ENCODE results near the gene ZNF205. TPM values are rescaled to one million over a fixed set of nuclear protein-coding genes. Genes with fewer than 3 reads are reported as not detected.
"Not testable (repeated sequence)": the region's sequence is repeated elsewhere in the genome, so short reads cannot be mapped to it uniquely, and the experiment has no call there.

Gene ZNF205
- total RNA-seq, 1 donor from 2014 or later, result 23.9 TPM

DNA sequence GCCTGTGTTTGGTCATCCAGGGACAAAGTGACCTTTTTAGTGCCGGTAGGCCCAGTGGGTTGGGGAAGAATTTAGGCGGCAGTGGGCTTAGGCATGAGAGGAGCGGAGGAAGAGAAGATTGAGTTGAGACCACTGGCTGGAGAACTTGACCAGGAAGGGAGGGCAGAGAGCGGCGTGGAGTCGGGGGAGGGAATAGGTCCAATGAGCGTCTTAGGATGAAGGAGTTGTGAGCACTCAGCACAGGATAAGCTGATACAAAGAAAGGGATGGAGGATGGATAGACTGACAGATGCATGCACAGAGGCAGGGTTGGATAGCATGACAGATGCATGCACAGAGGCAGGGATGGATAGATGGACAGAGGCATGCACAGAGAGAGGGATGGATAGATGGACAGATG lies 38.9 kb upstream of the ZNF205 start:
- Mint-ChIP-seq H3K9me3 (ENCODE audit: low read depth) (no peaks in the 10 kb centered on the region), H3K36me3 (ENCODE audit: insufficient read depth) (no peaks in the 10 kb centered on the region), H3K4me3 (ENCODE audit: low read depth) (no peak overlapping the region), H3K4me1 (ENCODE audit: low read depth) (no peaks in the 10 kb centered on the region), H3K27ac (no peak overlapping the region), H3K27me3 (peaks cover 43% of the 10 kb centered on the region)
- TF ChIP-seq, protein P1, sequence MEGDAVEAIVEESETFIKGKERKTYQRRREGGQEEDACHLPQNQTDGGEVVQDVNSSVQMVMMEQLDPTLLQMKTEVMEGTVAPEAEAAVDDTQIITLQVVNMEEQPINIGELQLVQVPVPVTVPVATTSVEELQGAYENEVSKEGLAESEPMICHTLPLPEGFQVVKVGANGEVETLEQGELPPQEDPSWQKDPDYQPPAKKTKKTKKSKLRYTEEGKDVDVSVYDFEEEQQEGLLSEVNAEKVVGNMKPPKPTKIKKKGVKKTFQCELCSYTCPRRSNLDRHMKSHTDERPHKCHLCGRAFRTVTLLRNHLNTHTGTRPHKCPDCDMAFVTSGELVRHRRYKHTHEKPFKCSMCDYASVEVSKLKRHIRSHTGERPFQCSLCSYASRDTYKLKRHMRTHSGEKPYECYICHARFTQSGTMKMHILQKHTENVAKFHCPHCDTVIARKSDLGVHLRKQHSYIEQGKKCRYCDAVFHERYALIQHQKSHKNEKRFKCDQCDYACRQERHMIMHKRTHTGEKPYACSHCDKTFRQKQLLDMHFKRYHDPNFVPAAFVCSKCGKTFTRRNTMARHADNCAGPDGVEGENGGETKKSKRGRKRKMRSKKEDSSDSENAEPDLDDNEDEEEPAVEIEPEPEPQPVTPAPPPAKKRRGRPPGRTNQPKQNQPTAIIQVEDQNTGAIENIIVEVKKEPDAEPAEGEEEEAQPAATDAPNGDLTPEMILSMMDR (IDR thresholded peaks at IDR 0.05; ENCODE audit: unreplicated experiment), result no peak
- no peak for DNase-seq (ENCODE audit: low spot score, unreplicated experiment)

DNA sequence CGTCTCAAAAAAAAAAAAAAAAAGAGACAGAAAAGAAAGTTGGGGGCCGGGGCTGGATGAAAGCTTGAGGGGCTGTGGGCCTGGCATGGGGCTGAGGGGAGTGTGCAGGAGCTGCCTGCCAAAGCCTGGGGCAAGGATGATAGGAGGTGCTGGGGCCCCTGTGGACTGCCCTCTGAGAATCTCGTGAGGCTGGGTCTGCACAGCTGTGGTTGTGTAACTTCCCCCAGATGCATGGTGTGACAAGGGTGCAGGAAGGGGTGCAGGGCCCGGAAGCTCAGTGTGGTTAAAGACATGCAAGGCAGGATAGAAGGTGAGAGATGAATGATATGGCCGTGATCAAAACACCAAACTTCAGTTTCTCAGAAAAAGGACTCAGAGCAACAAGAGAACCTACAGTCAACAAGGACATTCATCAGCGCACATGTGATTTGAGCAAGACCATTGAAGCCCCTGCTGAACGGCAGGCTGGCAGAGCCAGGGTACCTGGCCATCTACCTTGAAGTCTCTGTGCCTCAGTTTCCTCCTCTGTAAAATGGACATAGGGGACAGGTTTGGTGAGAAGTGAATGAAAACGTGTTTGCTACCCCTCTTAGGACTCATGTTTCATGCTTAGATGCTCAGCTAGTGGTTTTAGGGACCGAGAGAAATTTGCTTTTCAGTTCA lies 37.4 kb upstream of the ZNF205 start:
- H3K27me3 Mint-ChIP-seq, result peaks cover 43% of the 10 kb centered on the region
- DNase-seq (ENCODE audit: low spot score, unreplicated experiment), result no peak

DNA sequence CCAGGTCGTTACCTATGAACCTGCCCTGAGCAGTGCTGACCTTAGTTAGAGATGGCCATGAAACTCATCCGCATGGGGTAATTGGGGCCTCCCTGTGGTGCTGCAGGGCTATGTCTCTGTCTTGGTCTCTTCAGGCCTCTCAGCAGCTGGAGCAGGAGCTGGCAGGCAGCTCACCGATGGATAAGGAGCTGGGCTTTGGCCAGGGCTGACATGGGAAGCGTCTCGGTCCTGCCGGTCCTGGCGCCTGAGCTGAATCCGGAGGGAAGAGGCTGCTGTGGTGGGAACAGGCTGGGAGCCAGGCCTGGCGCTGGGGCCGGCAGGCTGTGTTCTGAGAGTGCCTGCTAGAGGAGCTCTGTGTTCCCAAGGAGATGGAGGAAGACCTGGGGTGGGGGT lies 36.9 kb upstream of the ZNF205 start:
- Mint-ChIP-seq H3K9me3 (ENCODE audit: low read depth) (no peaks in the 10 kb centered on the region), H3K36me3 (ENCODE audit: insufficient read depth) (no peaks in the 10 kb centered on the region), H3K4me3 (ENCODE audit: low read depth) (no peak overlapping the region), H3K4me1 (ENCODE audit: low read depth) (no peaks in the 10 kb centered on the region), H3K27ac (no peak overlapping the region), H3K27me3 (peaks cover 43% of the 10 kb centered on the region)
- TF ChIP-seq, protein P1 (IDR thresholded peaks at IDR 0.05; ENCODE audit: unreplicated experiment), result no peak
- DNase-seq (ENCODE audit: low spot score, unreplicated experiment), result no peak

More for the DNA sequence above, 37.4 kb upstream of the ZNF205 start:
- TF ChIP-seq, protein P1 (IDR thresholded peaks at IDR 0.05; ENCODE audit: unreplicated experiment), result no peak
- Mint-ChIP-seq H3K9me3 (ENCODE audit: low read depth) (no peaks in the 10 kb centered on the region), H3K36me3 (ENCODE audit: insufficient read depth) (no peaks in the 10 kb centered on the region), H3K4me1 (ENCODE audit: low read depth) (no peaks in the 10 kb centered on the region), H3K27ac (no peak overlapping the region), H3K4me3 (ENCODE audit: low read depth) (no peak overlapping the region)

DNA sequence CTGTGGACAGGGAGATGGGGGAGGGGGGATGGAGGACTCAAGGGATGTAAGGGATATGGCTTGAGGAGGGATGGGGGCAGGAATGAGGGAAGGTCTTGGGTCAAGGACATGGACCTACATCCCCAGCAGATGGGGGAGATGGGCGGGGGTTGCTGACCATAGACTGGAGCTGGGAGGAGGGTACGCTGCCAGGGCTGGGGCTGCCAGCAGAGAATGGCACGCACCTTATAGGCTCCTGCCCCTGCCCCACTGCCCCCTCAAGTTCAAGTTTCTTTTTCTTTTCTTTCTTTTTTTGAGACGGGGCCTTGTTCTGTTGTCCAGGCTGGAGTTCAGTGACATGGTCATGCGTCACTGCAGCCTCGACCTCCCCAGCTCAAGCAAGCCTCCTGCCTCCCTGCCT lies 36.4 kb upstream of the ZNF205 start:
- not testable (repeated sequence) for DNase-seq (ENCODE audit: low spot score, unreplicated experiment); H3K4me1 Mint-ChIP-seq (ENCODE audit: low read depth); H3K27ac Mint-ChIP-seq; H3K9me3 Mint-ChIP-seq (ENCODE audit: low read depth); H3K36me3 Mint-ChIP-seq (ENCODE audit: insufficient read depth); H3K4me3 Mint-ChIP-seq (ENCODE audit: low read depth)
- H3K27me3 Mint-ChIP-seq, result peaks cover 47% of the 10 kb centered on the region

DNA sequence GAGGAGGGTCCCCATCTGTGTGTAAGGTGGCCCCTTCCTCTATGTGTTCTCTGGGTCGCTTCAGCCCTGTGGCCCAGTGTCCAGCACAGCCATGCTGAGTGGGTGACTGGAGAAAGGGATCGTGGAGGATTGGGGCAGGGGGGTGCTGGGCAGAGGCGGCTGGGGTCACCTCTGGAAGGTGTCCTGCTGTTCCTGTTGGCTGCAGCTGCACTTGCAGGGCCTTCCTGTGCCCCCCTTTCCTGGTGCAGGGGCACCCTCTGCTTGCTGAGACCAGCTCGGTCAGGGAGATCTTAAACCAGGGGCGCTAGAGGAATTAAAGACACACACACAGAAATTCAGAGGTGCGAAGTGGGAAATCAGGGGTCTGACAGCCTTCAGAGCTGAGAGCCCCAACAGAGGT lies 35.8 kb upstream of the ZNF205 start:
- H3K9me3 Mint-ChIP-seq (ENCODE audit: low read depth), result no peaks in the 10 kb centered on the region
- H3K4me3 Mint-ChIP-seq (ENCODE audit: low read depth), result no peak overlapping the region
- peaks cover 44% of the 10 kb centered on the region for H3K27me3 Mint-ChIP-seq
- TF ChIP-seq, protein P1 (IDR thresholded peaks at IDR 0.05; ENCODE audit: unreplicated experiment), result no peak
- no peak for DNase-seq (ENCODE audit: low spot score, unreplicated experiment)
- H3K36me3 Mint-ChIP-seq (ENCODE audit: insufficient read depth), result no peaks in the 10 kb centered on the region
- no peaks in the 10 kb centered on the region for H3K4me1 Mint-ChIP-seq (ENCODE audit: low read depth)
- H3K27ac Mint-ChIP-seq, result no peak overlapping the region

DNA sequence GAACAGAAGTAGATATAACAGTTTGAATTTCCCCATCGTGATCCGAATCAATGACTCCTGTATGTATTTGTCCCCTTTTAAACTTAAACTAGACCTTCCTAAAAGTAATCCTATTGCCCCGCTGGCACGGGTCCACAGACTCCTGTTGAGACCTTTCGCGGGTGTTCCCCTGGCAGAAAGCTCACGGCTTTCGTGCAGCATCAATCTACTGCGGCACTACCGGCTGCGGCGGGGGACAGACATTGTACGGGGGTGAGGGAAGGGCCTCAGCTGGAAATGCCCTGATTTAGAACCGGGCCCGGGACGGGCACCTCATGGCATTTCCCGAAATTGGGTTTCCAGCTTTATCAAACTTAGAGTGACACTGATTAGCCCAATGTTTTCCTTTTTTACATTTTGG lies 32.4 kb upstream of the ZNF205 start:
- H3K27me3 Mint-ChIP-seq, result peaks cover 22% of the 10 kb centered on the region
- no peaks in the 10 kb centered on the region for H3K4me1 Mint-ChIP-seq (ENCODE audit: low read depth)
- H3K27ac Mint-ChIP-seq, result no peak overlapping the region
- H3K9me3 Mint-ChIP-seq (ENCODE audit: low read depth), result no peaks in the 10 kb centered on the region
- TF ChIP-seq, protein P1 (IDR thresholded peaks at IDR 0.05; ENCODE audit: unreplicated experiment), result no peak
- no peak overlapping the region for H3K4me3 Mint-ChIP-seq (ENCODE audit: low read depth)
- DNase-seq (ENCODE audit: low spot score, unreplicated experiment), result no peak
- no peaks in the 10 kb centered on the region for H3K36me3 Mint-ChIP-seq (ENCODE audit: insufficient read depth)

DNA sequence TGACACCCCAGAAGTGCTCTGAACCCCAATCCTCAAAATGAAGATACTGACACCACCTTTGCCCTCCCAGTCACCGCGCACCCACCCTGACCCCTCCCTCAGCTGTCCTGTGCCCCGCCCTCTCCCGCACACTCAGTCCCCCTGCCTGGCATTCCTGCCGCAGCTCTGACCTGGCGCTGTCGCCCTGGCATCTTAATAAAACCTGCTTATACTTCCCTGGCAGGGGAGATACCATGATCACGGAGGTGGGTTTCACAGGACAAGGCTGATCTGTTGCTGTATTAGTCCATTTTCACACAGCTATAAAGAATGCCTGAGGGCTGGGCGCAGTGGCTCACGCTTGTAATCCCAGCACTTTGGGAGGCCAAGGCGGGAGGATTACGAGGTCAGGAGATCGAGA lies 30.4 kb upstream of the ZNF205 start:
- peaks cover 17% of the 10 kb centered on the region for H3K27me3 Mint-ChIP-seq
- H3K9me3 Mint-ChIP-seq (ENCODE audit: low read depth); H3K36me3 Mint-ChIP-seq (ENCODE audit: insufficient read depth); DNase-seq (ENCODE audit: low spot score, unreplicated experiment); H3K4me1 Mint-ChIP-seq (ENCODE audit: low read depth); H3K27ac Mint-ChIP-seq; H3K4me3 Mint-ChIP-seq (ENCODE audit: low read depth): not testable (repeated sequence)

- not testable (repeated sequence) for H3K4me1 Mint-ChIP-seq (ENCODE audit: low read depth); H3K27ac Mint-ChIP-seq
Observed at GRCh38 chr16:3083408-3083807, 29.0 kb upstream of the ZNF205 start.

More at GRCh38 chr16:3083408-3083807, 29.0 kb upstream of the ZNF205 start:
- not testable (repeated sequence) for H3K9me3 Mint-ChIP-seq (ENCODE audit: low read depth); H3K4me3 Mint-ChIP-seq (ENCODE audit: low read depth); DNase-seq (ENCODE audit: low spot score, unreplicated experiment); H3K36me3 Mint-ChIP-seq (ENCODE audit: insufficient read depth)
- peaks cover 14% of the 10 kb centered on the region for H3K27me3 Mint-ChIP-seq
